ENCODE data around the gene CASP4. TPM values are rescaled to one million over a fixed set of nuclear protein-coding genes. Genes with fewer than 3 reads are reported as not detected.

CASP4 gene
- total RNA-seq, 4 donors from 2014 or later: 74.2 to 191 (median 115) TPM

DNA sequence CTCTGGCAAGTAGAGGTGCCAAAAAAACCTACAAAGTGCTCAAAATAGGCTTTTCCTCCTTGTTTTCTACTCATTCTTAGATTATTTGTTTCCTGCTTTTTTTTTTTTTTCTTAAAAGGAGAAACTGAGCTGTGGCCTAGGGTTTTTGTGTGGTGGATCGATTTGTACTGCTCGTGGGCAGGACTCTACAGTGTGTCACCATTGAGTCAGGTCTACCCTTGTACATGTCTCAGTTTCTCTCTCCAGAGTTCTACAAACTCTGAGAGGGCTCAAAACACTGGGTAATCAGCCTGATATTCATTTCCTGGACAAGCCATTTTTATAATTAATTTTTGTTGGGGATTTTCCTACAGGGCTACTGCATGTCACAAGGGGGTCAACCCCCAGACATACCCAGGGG, 5.2 kb upstream of the CASP4 start:
- TF ChIP-seq, protein P1, sequence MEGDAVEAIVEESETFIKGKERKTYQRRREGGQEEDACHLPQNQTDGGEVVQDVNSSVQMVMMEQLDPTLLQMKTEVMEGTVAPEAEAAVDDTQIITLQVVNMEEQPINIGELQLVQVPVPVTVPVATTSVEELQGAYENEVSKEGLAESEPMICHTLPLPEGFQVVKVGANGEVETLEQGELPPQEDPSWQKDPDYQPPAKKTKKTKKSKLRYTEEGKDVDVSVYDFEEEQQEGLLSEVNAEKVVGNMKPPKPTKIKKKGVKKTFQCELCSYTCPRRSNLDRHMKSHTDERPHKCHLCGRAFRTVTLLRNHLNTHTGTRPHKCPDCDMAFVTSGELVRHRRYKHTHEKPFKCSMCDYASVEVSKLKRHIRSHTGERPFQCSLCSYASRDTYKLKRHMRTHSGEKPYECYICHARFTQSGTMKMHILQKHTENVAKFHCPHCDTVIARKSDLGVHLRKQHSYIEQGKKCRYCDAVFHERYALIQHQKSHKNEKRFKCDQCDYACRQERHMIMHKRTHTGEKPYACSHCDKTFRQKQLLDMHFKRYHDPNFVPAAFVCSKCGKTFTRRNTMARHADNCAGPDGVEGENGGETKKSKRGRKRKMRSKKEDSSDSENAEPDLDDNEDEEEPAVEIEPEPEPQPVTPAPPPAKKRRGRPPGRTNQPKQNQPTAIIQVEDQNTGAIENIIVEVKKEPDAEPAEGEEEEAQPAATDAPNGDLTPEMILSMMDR (IDR thresholded peaks at IDR 0.05; ENCODE audit: low read depth): no peak

DNA sequence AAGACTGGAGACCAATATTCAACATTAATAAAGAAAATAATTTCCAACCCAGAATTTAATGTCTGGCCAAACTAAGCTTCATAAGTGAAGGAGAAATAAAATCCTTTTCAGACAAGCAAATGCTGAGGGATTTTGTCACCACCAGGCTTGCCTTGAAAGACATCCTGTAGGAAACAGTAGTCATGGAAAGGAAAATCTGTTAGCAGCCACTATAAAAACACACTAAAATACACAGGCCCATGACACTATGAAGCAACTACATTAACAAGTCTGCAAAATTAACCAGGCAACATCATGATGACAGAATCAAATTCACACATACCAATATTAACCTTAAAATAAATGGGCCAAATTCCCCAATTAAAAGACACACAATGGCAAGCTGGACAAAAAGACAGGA, 2.4 kb upstream of the CASP4 start:
- TF ChIP-seq, protein P1 (IDR thresholded peaks at IDR 0.05; ENCODE audit: low read depth): no peak

- TF ChIP-seq, protein P1 (IDR thresholded peaks at IDR 0.05; ENCODE audit: low read depth): no peak
Measured at GRCh38 chr11:104968856-104969776, 742 bp upstream of the CASP4 start.

DNA sequence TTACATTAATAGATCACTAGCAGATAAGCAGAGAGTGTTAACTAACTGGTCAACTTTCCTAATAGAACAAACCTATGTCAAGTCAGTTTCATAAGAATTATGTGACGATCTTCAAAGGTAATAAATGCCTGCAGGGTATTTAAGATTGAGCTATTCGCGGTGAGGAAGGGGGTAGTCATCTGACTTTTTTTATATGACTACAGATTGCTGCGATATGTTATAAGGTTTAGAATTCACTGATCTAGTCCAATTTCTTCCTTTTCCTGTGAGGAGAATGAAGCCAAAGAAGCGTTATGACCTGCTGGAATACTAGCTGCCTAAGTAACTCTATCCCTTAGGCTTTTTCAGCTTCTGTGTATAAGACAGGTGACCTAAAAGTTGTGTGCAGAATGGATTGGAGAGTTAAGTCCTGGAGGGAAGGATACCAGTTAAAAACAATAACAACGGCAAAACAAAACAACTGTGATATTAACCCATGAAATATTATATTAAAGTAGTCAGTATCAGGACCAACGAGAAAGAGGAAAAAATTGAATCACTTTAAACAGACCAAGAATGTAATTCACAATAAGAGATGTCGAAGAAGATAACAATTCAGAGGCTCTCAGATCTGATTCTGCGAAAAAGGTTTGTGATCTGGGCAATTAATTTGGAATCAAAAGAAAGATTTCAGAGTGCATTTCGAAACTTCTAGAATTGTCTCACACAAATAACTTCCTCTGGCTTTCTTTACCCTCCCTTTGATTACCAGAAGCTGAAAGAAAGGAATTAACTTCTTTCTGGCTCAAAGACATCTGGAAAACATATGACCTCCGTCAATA, 630 bp downstream of the CASP4 start:
- TF ChIP-seq, protein P1 (IDR thresholded peaks at IDR 0.05; ENCODE audit: low read depth): no peak

DNA sequence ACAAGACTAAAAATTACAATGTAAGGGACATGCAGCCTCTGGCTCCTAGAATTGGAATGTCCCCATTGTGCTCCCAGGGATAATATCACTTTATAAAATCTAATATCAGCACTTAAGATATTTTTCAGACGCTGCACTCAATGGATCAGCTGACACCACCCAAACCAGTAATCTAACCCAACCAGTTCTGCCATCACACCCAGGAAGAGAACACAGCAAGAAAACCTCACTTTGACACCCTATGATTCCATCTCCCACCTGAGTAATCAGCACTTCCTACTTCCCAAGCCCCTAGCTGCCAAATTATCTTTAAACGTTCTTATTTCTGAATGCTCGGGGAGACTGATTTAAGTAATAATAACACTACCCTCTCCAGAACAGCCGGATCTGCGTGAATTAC, 2.6 kb downstream of the CASP4 start:
- TF ChIP-seq, protein P1 (IDR thresholded peaks at IDR 0.05; ENCODE audit: low read depth): no peak

DNA sequence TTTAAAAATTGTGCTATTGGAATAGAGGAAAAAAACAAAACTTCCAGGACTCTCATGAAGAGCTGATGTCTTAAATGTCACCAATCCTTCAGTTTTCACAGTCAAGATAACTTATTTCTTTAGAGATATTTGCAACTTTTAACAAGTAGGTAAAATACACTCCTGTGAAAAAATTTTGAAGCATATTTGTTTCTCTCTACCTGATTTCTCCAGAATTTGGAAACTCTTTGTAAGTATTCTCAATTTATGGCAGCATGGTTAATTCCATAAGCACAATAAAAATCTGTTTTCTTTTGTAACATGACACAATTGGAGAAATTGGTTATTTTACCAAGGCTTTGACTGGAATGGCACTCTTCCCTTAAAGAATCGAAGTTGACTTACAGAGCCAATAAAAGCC, 4.1 kb downstream of the CASP4 start:
- TF ChIP-seq, protein P1 (IDR thresholded peaks at IDR 0.05; ENCODE audit: low read depth): no peak

GRCh38 chr11:104962852-104963251, 5.5 kb downstream of the CASP4 start:
- TF ChIP-seq, protein P1 (IDR thresholded peaks at IDR 0.05; ENCODE audit: low read depth): no peak

Measured in subcutaneous adipose tissue (tissue), 4 donors.